K562 (cell line): Measurements from ENCODE around the gene ACER3. TPM values are rescaled to one million over a fixed set of nuclear protein-coding genes. Genes with fewer than 3 reads are reported as not detected.

ENCODE experiments used
- ATAC-seq: fragments of 200-7000 bp; cut with Tn5 transposase; 3 replicates; pipeline ENCODE4 v1.9.1; 2020; ENCODE audit warnings: moderate library complexity
- BruUV-seq: library from RNA; stranded (reverse); fragments of 400-500 nt; replicated peaks from 2 replicates; lab custom pipeline; 2021; lab: Mats Ljungman, UMichigan
- CTCF ChIA-PET: fragments of 300-600 bp; formaldehyde crosslinking; extraction: SDS; loops from one replicate; lab custom pipeline; 2021; ENCODE audit warnings: low intra/inter-chr PET ratio; lab: Yijun Ruan, JAX
- POLR2A ChIA-PET: fragments of 300-600, 350-650 bp; sonication (Branson Sonifier 250); formaldehyde crosslinking; extraction: SDS; loops from one replicate; lab custom pipeline; 2021; ENCODE audit warnings: antibody characterized with exemption, inconsistent platforms; lab: Yijun Ruan, JAX
- DNase-seq, 4 experiments: peaks; one replicate each; pipeline versions ENCODE4 v3.0.0 to v3.0.0-alpha.2; 2011 to 2018; ENCODE audit warnings: low spot score in 3 of 4, mixed read lengths in 3 of 4; ENCODE audit errors: extremely low read depth in 1 of 4
- FAIRE-seq: peaks from 2 replicates; lab custom pipeline; 2011; peaks lifted over from hg19 to GRCh38; lab: Jason Lieb, UNC
- H2AFZ ChIP-seq: 2 replicates; pipeline ENCODE4 v1.6.0; 2011; ENCODE audit warnings: low read depth, low read length, control low read depth, inconsistent platforms
- H3K27ac ChIP-seq: fragments of 200-600 bp; 3 replicates; pipeline ENCODE4 v1.8.0; 2011; ENCODE audit warnings: low read depth, mild to moderate bottlenecking, control low read depth, inconsistent platforms, low read length, moderate library complexity, mixed read lengths; ENCODE audit errors: extremely low read depth
- H3K27me3 ChIP-seq, 2 experiments: fragments of 300-600 bp in 1 of 2; 2 replicates in 1 of 2; 3 replicates in 1 of 2; pipeline versions ENCODE4 v1.6.0 to v1.8.0; 2011; ENCODE audit warnings: inconsistent platforms in 2 of 2, low read length in 2 of 2, mild to moderate bottlenecking in 1 of 2, mixed read lengths in 1 of 2, moderate library complexity in 1 of 2; ENCODE audit not compliant: control insufficient read depth in 2 of 2, insufficient read depth in 2 of 2
- H3K36me3 ChIP-seq: fragments of 300-600 bp; 3 replicates; pipeline ENCODE4 v1.8.0; 2011; ENCODE audit warnings: mild to moderate bottlenecking, low read length, inconsistent platforms; ENCODE audit not compliant: control insufficient read depth, insufficient read depth
- H3K4me1 ChIP-seq, 2 experiments: fragments of 200-600 bp in 1 of 2; replicated peaks in 1 of 2; 2 replicates in 1 of 2; 3 replicates in 1 of 2; pipeline versions ENCODE4 v1.5.1 to v1.8.0; 2011; ENCODE audit warnings: inconsistent platforms in 2 of 2, low read length in 2 of 2, mild to moderate bottlenecking in 1 of 2, mixed read lengths in 1 of 2, moderate library complexity in 1 of 2; ENCODE audit not compliant: control insufficient read depth in 2 of 2, insufficient read depth in 2 of 2
- H3K4me2 ChIP-seq: 2 replicates; pipeline ENCODE4 v1.6.1; 2011; ENCODE audit warnings: low read length, control low read depth, inconsistent platforms, mixed read lengths; ENCODE audit not compliant: insufficient read depth
- H3K4me3 ChIP-seq: fragments of 200-600 bp; sonication (generic), shearing (Covaris generic); 2 replicates; pipeline ENCODE4 v1.5.1; 2016; ENCODE audit warnings: control low read depth, inconsistent platforms
- H3K79me2 ChIP-seq: fragments of 200-600 bp; 3 replicates; pipeline ENCODE4 v1.8.0; 2011; ENCODE audit warnings: low read length, inconsistent platforms; ENCODE audit not compliant: control insufficient read depth, insufficient read depth
- H3K9ac ChIP-seq, 2 experiments: 2 replicates each; pipeline versions ENCODE4 v1.6.0 to v1.6.1; 2011; ENCODE audit warnings: low read depth in 2 of 2, low read length in 2 of 2, control low read depth in 1 of 2, inconsistent platforms in 1 of 2, mild to moderate bottlenecking in 1 of 2, mixed read lengths in 1 of 2; ENCODE audit not compliant: insufficient read depth in 1 of 2
- H3K9me1 ChIP-seq: one replicate; pipeline ENCODE4 v1.6.0; 2011; ENCODE audit warnings: inconsistent platforms, mild to moderate bottlenecking, low read length, moderate library complexity; ENCODE audit not compliant: control insufficient read depth, insufficient read depth
- H3K9me3 ChIP-seq: replicated peaks from 2 replicates; pipeline ENCODE4 v1.5.1; 2011; ENCODE audit warnings: low read depth, low read length, inconsistent platforms; ENCODE audit not compliant: control insufficient read depth, insufficient read depth
- H4K20me1 ChIP-seq: replicated peaks from 2 replicates; pipeline ENCODE4 v1.6.1; 2011; ENCODE audit warnings: low read length, inconsistent platforms, mixed read lengths; ENCODE audit not compliant: control insufficient read depth, insufficient read depth
- NFE2 ChIP-seq: IDR thresholded peaks from 2 replicates; pipeline ENCODE4 v1.6.1; 2014; ENCODE audit warnings: antibody characterized with exemption, low read depth
- WGBS: fragments of 100-300 bp; shearing (Covaris generic); methylation state at CpG from one replicate; pipeline ENCODE4 v1.1.6; 2016; ENCODE audit warnings: low coverage, mixed read lengths; ENCODE audit not compliant: insufficient coverage; ENCODE audit errors: missing lambda C conversion rate; 5-methylcytosine and 5-hydroxymethylcytosine counted together
- in situ Hi-C: fragments of 300-500 bp; cut with MboI; formaldehyde crosslinking; loops from 4 replicates; pipeline ENCODE4 v1.15.0; 2018; ENCODE audit warnings: inconsistent platforms, mixed read lengths
- intact Hi-C: fragments of 100-400 bp; cut with micrococcal nuclease; formaldehyde crosslinking; loops from 2 replicates; pipeline ENCODE4 v1.14.2; 2022
- polyA plus RNA-seq, 8 experiments: library from polyadenylated mRNA; depleted of rRNA in 4 of 8; stranded (reverse) in 5 of 8; unstranded in 3 of 8; fragments of >200 nt; fragmentation: Nextera tagmentation in 2 of 8; fragmentation: Illumina TruSeq in 1 of 8; extraction: Ambion mirVana in 2 of 8; extraction: Trizol in 1 of 8; gene quantifications; 2 replicates each; pipeline versions ENCODE4 v1.2.1 to v1.2.3, GENCODE V29; 2011 to 2014; ENCODE audit warnings: inconsistent platforms in 1 of 8, missing spikeins in 1 of 8
- total RNA-seq, 7 experiments: library from RNA; depleted of rRNA in 6 of 7; stranded (reverse); fragments of >200 nt in 6 of 7; fragmentation: Illumina TruSeq in 2 of 7; extraction: Trizol in 2 of 7; gene quantifications; 2 replicates each; pipeline versions ENCODE4 v1.2.1 to v1.2.3, GENCODE V29; 2011 to 2021; ENCODE audit warnings: low replicate concordance in 1 of 7
- TF ChIP-seq, protein P1 (sequence below), 3 experiments: IDR thresholded peaks in 2 of 3; conservative IDR thresholded peaks in 1 of 3; 2 replicates each; pipeline ENCODE4 v1.5.1; 2011 to 2012; ENCODE audit warnings: low read length in 3 of 3, mild to moderate bottlenecking in 3 of 3, control low read depth in 2 of 3, improper control_type of control experiment in 1 of 3, inconsistent platforms in 1 of 3, low read depth in 1 of 3, mixed read lengths in 1 of 3, moderate library complexity in 1 of 3; ENCODE audit not compliant: insufficient read depth in 2 of 3
- TF ChIP-seq, protein P2 (sequence below): fragments of 450-650 bp; formaldehyde crosslinking; IDR thresholded peaks from 2 replicates; pipeline ENCODE4 v1.4.0; 2020; ENCODE audit warnings: mild to moderate bottlenecking, moderate library complexity

ACER3 gene
- total and polyA plus RNA-seq, 9 of the 15 experiments (the other 6 are each of a cell fraction or from before 2014, with no cell fraction given): 2.0 to 23.8 (median 9.5) TPM

DNA sequence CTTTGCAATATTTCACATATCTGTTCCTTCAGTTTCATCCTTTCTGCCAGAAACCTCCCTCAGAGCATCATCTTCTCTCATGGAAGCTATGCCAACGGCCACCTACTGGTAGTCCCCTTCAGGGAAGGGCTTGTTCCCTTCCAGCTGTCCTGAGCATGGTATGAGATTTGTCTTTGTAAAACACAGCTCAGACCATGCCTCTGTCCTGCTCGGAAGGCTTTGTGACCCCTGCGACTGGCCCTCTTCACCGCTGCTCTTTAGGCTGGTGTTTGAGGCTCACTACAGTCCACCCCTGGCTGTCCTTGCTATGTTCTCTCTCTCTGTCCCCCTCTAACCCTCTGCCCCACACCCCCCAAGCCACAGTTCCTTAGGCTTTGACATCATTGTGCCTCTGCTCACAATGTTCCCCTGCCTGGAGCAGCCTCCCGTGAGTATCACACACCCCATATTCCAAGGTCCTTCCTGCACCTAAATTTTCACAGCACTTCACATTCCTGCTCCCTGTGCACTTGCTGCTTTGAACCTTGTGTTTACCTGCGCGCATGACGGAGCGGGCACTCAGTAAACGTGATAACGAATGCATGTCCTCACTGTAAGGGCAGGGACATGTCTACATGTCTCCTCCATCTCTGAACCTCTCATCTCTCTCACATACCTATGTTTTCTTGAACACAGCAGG, 24.0 kb upstream of the ACER3 start:
- ChIA-PET POLR2A (interaction anchor here (0.6 to 0.9 kb wide), 2 partner anchors 18 to 93 kb away, joined by 3 read pairs; no protein-coding TSS in a partner anchor), CTCF (interaction anchor here (1.6 to 3.9 kb wide), 2 partner anchors 83 to 103 kb away, joined by 9 to 17 read pairs; no protein-coding TSS in a partner anchor)
- Histone ChIP-seq H4K20me1 (no peaks in the 10 kb centered on the region), H3K9ac (peak overlapping the region in 1 of 2 experiments; percentile 37; a peak in 1 of 4 replicates), H3K27me3 (no peaks in the 10 kb centered on the region), H3K36me3 (no peaks in the 10 kb centered on the region), H3K4me2 (peak overlapping the region; percentile 6), H2AFZ (peak overlapping the region; percentile 29), H3K4me1 (peaks cover 24 to 28% of the 10 kb centered on the region in 2 experiments; a peak in 3 of 5 replicates), H3K79me2 (no peaks in the 10 kb centered on the region), H3K4me3 (no peak overlapping the region), H3K27ac (no peak overlapping the region), H3K9me3 (no peaks in the 10 kb centered on the region), H3K9me1 (no peaks in the 10 kb centered on the region)
- FAIRE-seq (no peak), ATAC-seq (no peak; the same call in 2 of the 3 replicates), DNase-seq (no peak)
- TF ChIP-seq, protein P1, sequence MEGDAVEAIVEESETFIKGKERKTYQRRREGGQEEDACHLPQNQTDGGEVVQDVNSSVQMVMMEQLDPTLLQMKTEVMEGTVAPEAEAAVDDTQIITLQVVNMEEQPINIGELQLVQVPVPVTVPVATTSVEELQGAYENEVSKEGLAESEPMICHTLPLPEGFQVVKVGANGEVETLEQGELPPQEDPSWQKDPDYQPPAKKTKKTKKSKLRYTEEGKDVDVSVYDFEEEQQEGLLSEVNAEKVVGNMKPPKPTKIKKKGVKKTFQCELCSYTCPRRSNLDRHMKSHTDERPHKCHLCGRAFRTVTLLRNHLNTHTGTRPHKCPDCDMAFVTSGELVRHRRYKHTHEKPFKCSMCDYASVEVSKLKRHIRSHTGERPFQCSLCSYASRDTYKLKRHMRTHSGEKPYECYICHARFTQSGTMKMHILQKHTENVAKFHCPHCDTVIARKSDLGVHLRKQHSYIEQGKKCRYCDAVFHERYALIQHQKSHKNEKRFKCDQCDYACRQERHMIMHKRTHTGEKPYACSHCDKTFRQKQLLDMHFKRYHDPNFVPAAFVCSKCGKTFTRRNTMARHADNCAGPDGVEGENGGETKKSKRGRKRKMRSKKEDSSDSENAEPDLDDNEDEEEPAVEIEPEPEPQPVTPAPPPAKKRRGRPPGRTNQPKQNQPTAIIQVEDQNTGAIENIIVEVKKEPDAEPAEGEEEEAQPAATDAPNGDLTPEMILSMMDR (IDR thresholded peaks at IDR 0.05 in 2 of 3, conservative IDR thresholded peaks at IDR 0.05 in 1 of 3; ENCODE audit: insufficient read depth in 2 of 3, low read depth in 1 of 3, low read length in 3 of 3): peak in 2 of 3 experiments; percentile 9 to 17; a peak in 1 of 6 replicates
- TF ChIP-seq NFE2: no peak
- TF ChIP-seq, protein P2, sequence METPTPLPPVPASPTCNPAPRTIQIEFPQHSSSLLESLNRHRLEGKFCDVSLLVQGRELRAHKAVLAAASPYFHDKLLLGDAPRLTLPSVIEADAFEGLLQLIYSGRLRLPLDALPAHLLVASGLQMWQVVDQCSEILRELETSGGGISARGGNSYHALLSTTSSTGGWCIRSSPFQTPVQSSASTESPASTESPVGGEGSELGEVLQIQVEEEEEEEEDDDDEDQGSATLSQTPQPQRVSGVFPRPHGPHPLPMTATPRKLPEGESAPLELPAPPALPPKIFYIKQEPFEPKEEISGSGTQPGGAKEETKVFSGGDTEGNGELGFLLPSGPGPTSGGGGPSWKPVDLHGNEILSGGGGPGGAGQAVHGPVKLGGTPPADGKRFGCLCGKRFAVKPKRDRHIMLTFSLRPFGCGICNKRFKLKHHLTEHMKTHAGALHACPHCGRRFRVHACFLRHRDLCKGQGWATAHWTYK (CRISPR knock-in tag): no peak
- in situ Hi-C loops (no loop called here), intact Hi-C loops (loop anchor here (5.0 kb wide), 1 partner anchor 34 kb away; no protein-coding TSS in a partner anchor)
- WGBS: 75% methylated on average over 11 of the region's 11 CpGs
- no TSS peak for BruUV-seq
